GM21786 (cell line): Measurements from ENCODE around the gene HIPK1.
A peak's percentile ranks its signal among the peaks of the same experiment; 100 is the strongest.

ENCODE experiments used
- ATAC-seq: cut with Tn5 transposase; IDR thresholded peaks from one replicate; pipeline ENCODE4 v1.9.1; 2021; ENCODE audit not compliant: unreplicated experiment

Gene HIPK1

GRCh38 chr1:113928941-113929749 lies at the start of gene HIPK1:
HIPK1 (plus strand) TSS chr1:113929324.
- ATAC-seq: peak; percentile 60

- ATAC-seq: no peak
Observed at GRCh38 chr1:113879739-113880038, 49.4 kb upstream of the HIPK1 start.

GRCh38 chr1:113881661-113882060 lies 47.5 kb upstream of the HIPK1 start:
- ATAC-seq: no peak

- no peak for ATAC-seq
Observed at GRCh38 chr1:113886417-113887401, 42.4 kb upstream of the HIPK1 start.

GRCh38 chr1:113887402-113888175 lies 41.5 kb upstream of the HIPK1 start, which contains the start of gene BCL2L15:
BCL2L15 (minus strand) TSS chr1:113887581; CDS start chr1:113887375, 206 bp downstream.
- no peak for ATAC-seq

- no peak for ATAC-seq
Observed at GRCh38 chr1:113890816-113891215, 38.3 kb upstream of the HIPK1 start.

GRCh38 chr1:113891631-113892220 lies 37.4 kb upstream of the HIPK1 start:
- ATAC-seq: no peak

GRCh38 chr1:113893267-113893666 lies 35.9 kb upstream of the HIPK1 start:
- ATAC-seq: no peak

GRCh38 chr1:113895098-113895497 lies 34.0 kb upstream of the HIPK1 start:
- ATAC-seq: no peak

GRCh38 chr1:113895961-113896360 lies 33.2 kb upstream of the HIPK1 start:
- no peak for ATAC-seq

GRCh38 chr1:113898241-113898814 lies 30.8 kb upstream of the HIPK1 start:
- ATAC-seq: no peak

- ATAC-seq: no peak
Observed at GRCh38 chr1:113899111-113899510, 30.0 kb upstream of the HIPK1 start.

GRCh38 chr1:113901191-113901590 lies 27.9 kb upstream of the HIPK1 start:
- no peak for ATAC-seq

- ATAC-seq: no peak
Observed at GRCh38 chr1:113903501-113904292, 25.4 kb upstream of the HIPK1 start.

- peak; percentile 25 for ATAC-seq
Observed at GRCh38 chr1:113904293-113904673, 24.8 kb upstream of the HIPK1 start.

GRCh38 chr1:113904674-113905434 lies 24.3 kb upstream of the HIPK1 start, which contains the start of the genes AP4B1 and DCLRE1B:
AP4B1 (minus strand) TSS chr1:113904799; CDS start chr1:113904717, 82 bp downstream.
DCLRE1B (plus strand) TSS chr1:113905326; CDS start chr1:113905587, 261 bp downstream.
- ATAC-seq: peak; percentile 86

- ATAC-seq: no peak
Observed at GRCh38 chr1:113905435-113905861, 23.7 kb upstream of the HIPK1 start.

- ATAC-seq: no peak
Observed at GRCh38 chr1:113912594-113913311, 16.4 kb upstream of the HIPK1 start.
